Activated naive CD4-positive, alpha-beta T cell treated with anti-CD3 and anti-CD28 coated beads, Interleukin-2, amount 50 U/mL, for 16 hours (primary cell): ENCODE measurements around the gene ITPK1.

Experiments used
- DNase-seq: peaks from one replicate; pipeline ENCODE4 v3.0.0-alpha.2; 2020

ITPK1 gene

GRCh38 chr14:92946847-92947545 lies 168.7 kb downstream of the ITPK1 start:
- no peak for DNase-seq

- no peak for DNase-seq
Measured at GRCh38 chr14:92945959-92946846, 169.5 kb downstream of the ITPK1 start.

- no peak for DNase-seq
Measured at GRCh38 chr14:92945544-92945943, 170.2 kb downstream of the ITPK1 start.

GRCh38 chr14:92944976-92945375 lies 170.7 kb downstream of the ITPK1 start:
- no peak for DNase-seq

GRCh38 chr14:92943855-92944570 lies 171.7 kb downstream of the ITPK1 start:
- DNase-seq: no peak

GRCh38 chr14:92942976-92943710 lies 172.6 kb downstream of the ITPK1 start:
- DNase-seq: no peak

GRCh38 chr14:92942576-92942975 lies 173.1 kb downstream of the ITPK1 start:
- DNase-seq: no peak

- DNase-seq: no peak
Measured at GRCh38 chr14:92942136-92942535, 173.6 kb downstream of the ITPK1 start.

- no peak for DNase-seq
Measured at GRCh38 chr14:92941531-92941930, 174.2 kb downstream of the ITPK1 start.

- DNase-seq: no peak
Measured at GRCh38 chr14:92940543-92940942, 175.2 kb downstream of the ITPK1 start.

GRCh38 chr14:92939699-92940098 lies 176.0 kb downstream of the ITPK1 start:
- DNase-seq: no peak

GRCh38 chr14:92938890-92939671 lies 176.6 kb downstream of the ITPK1 start:
- DNase-seq: no peak

GRCh38 chr14:92938235-92938875 lies 177.4 kb downstream of the ITPK1 start:
- no peak for DNase-seq

- DNase-seq: no peak
Measured at GRCh38 chr14:92937051-92937937, 178.4 kb downstream of the ITPK1 start.

- no peak for DNase-seq
Measured at GRCh38 chr14:92936085-92936484, 179.6 kb downstream of the ITPK1 start.

- DNase-seq: no peak
Measured at GRCh38 chr14:92935446-92935845, 180.3 kb downstream of the ITPK1 start.

GRCh38 chr14:92934196-92935085 lies 181.3 kb downstream of the ITPK1 start:
- no peak for DNase-seq

- DNase-seq: no peak
Measured at GRCh38 chr14:92933481-92933880, 182.2 kb downstream of the ITPK1 start.
